ENCODE measurements around the gene TTC7B. TPM values are rescaled to one million over a fixed set of nuclear protein-coding genes. Genes with fewer than 3 reads are reported as not detected.

The TTC7B gene
- total and polyA plus RNA-seq, 2 of the 8 experiments (the other 6 are each of a cell fraction or from before 2014, with no cell fraction given): 23.7 to 34.0 TPM

- TF ChIP-seq SIRT6 (IDR thresholded peaks at IDR 0.05; ENCODE audit: low read length) (no peak), GTF2F1 (IDR thresholded peaks at IDR 0.05; ENCODE audit: borderline replicate concordance, low read depth, low read length) (no peak), SUZ12 (IDR thresholded peaks at IDR 0.05; ENCODE audit: low read length) (no peak)
These were observed 9.2 kb downstream of the TTC7B start (continued) for GRCh38 chr14:90807060-90807459.
